HG02763 (cell line): ENCODE data around the gene STRA6.

Source experiments
- ATAC-seq: cut with Tn5 transposase; IDR thresholded peaks from one replicate; pipeline ENCODE4 v1.9.1; 2021; ENCODE audit warnings: mild to moderate bottlenecking, moderate library complexity; ENCODE audit not compliant: unreplicated experiment

Gene STRA6

GRCh38 chr15:74208496-74208895 is 5.9 kb upstream of the STRA6 start:
- ATAC-seq = no peak

- ATAC-seq = no peak
Observed at GRCh38 chr15:74207652-74208440, 5.3 kb upstream of the STRA6 start.

- ATAC-seq = no peak
Observed at GRCh38 chr15:74206801-74207281, 4.3 kb upstream of the STRA6 start.

GRCh38 chr15:74205582-74205947 is 3.0 kb upstream of the STRA6 start:
- no peak for ATAC-seq

GRCh38 chr15:74203914-74204431 is 1.4 kb upstream of the STRA6 start:
- ATAC-seq = no peak

- ATAC-seq = no peak
Observed at GRCh38 chr15:74201710-74202420, 722 bp downstream of the STRA6 start.

- no peak for ATAC-seq
Observed at GRCh38 chr15:74200871-74201419, 1.6 kb downstream of the STRA6 start.

- no peak for ATAC-seq
Observed at GRCh38 chr15:74200412-74200815, 2.2 kb downstream of the STRA6 start.

- no peak for ATAC-seq
Observed at GRCh38 chr15:74199297-74199652, 3.3 kb downstream of the STRA6 start.

GRCh38 chr15:74197176-74197965 is 5.2 kb downstream of the STRA6 start:
- ATAC-seq = no peak

- no peak for ATAC-seq
Observed at GRCh38 chr15:74196175-74196574, 6.4 kb downstream of the STRA6 start.

- no peak for ATAC-seq
Observed at GRCh38 chr15:74194572-74195559, 7.7 kb downstream of the STRA6 start.

- no peak for ATAC-seq
Observed at GRCh38 chr15:74193905-74194304, 8.7 kb downstream of the STRA6 start.

GRCh38 chr15:74193299-74193718 is 9.3 kb downstream of the STRA6 start:
- no peak for ATAC-seq

GRCh38 chr15:74192751-74193150 is 9.8 kb downstream of the STRA6 start:
- ATAC-seq = no peak

GRCh38 chr15:74191798-74192197 is 10.8 kb downstream of the STRA6 start:
- ATAC-seq = no peak

- ATAC-seq = no peak
Observed at GRCh38 chr15:74188216-74188615, 14.4 kb downstream of the STRA6 start.

- no peak for ATAC-seq
Observed at GRCh38 chr15:74185710-74186348, 16.8 kb downstream of the STRA6 start.

- ATAC-seq = no peak
Observed at GRCh38 chr15:74184582-74185091, 17.9 kb downstream of the STRA6 start.
